Stimulated activated CD4-positive, alpha-beta T cell treated with anti-CD3 and anti-CD28 coated beads, Interleukin-4, amount 100 ng/mL, for 48 hours (primary cell): ENCODE data around the gene RHEBL1.

ENCODE experiments used
- DNase-seq, 2 donors: peaks; one replicate each; pipeline ENCODE4 v3.0.0-alpha.2; 2020; ENCODE audit warnings: low read depth in 2 of 2

Gene RHEBL1

GRCh38 chr12:49054524-49054923 is 15.3 kb downstream of the RHEBL1 start:
- no peak for DNase-seq

- DNase-seq: no peak
These were observed 15.7 kb downstream of the RHEBL1 start for GRCh38 chr12:49054096-49054495.

- no peak for DNase-seq
These were observed 17.1 kb downstream of the RHEBL1 start for GRCh38 chr12:49052451-49053208.

- DNase-seq: no peak
These were observed 17.9 kb downstream of the RHEBL1 start for GRCh38 chr12:49051777-49052438.

GRCh38 chr12:49051373-49051764 is 18.4 kb downstream of the RHEBL1 start:
- DNase-seq: no peak

GRCh38 chr12:49050507-49051372 is 19.0 kb downstream of the RHEBL1 start:
- DNase-seq: no peak

- no peak for DNase-seq
These were observed 20.1 kb downstream of the RHEBL1 start for GRCh38 chr12:49049566-49050224.

GRCh38 chr12:49048953-49049352 is 20.8 kb downstream of the RHEBL1 start:
- no peak for DNase-seq

- no peak for DNase-seq
These were observed 23.5 kb downstream of the RHEBL1 start for GRCh38 chr12:49046129-49046895.

GRCh38 chr12:49044660-49045059 is 25.1 kb downstream of the RHEBL1 start:
- no peak for DNase-seq

GRCh38 chr12:49043856-49044258 is 25.9 kb downstream of the RHEBL1 start:
- peak; percentile 72 to 85 for DNase-seq

- no peak for DNase-seq
These were observed 26.5 kb downstream of the RHEBL1 start for GRCh38 chr12:49043241-49043640.

- no peak for DNase-seq
These were observed 27.8 kb downstream of the RHEBL1 start for GRCh38 chr12:49041881-49042484.

- DNase-seq: no peak
These were observed 28.5 kb downstream of the RHEBL1 start for GRCh38 chr12:49041036-49041880.

- no peak for DNase-seq
These were observed 29.4 kb downstream of the RHEBL1 start for GRCh38 chr12:49040364-49040855.

GRCh38 chr12:49039421-49040363 is 30.1 kb downstream of the RHEBL1 start:
- no peak for DNase-seq

GRCh38 chr12:49038291-49038955 is 31.4 kb downstream of the RHEBL1 start:
- no peak for DNase-seq

GRCh38 chr12:49037947-49038237 is 31.9 kb downstream of the RHEBL1 start:
- DNase-seq: no peak
